Smooth muscle cell of the coronary artery (primary cell): Measurements from ENCODE around the gene PIGC. TPM values are rescaled to one million over a fixed set of nuclear protein-coding genes. Genes with fewer than 3 reads are reported as not detected.

Experiments used
- total RNA-seq: library from RNA; depleted of rRNA; stranded (reverse); fragments of >200 nt; gene quantifications from 2 replicates; pipeline ENCODE4 v1.2.3, GENCODE V29; 2014; ENCODE audit warnings: low replicate concordance

PIGC gene
- 8.3 and 12.4 TPM in 2 replicates for total RNA-seq

DNA sequence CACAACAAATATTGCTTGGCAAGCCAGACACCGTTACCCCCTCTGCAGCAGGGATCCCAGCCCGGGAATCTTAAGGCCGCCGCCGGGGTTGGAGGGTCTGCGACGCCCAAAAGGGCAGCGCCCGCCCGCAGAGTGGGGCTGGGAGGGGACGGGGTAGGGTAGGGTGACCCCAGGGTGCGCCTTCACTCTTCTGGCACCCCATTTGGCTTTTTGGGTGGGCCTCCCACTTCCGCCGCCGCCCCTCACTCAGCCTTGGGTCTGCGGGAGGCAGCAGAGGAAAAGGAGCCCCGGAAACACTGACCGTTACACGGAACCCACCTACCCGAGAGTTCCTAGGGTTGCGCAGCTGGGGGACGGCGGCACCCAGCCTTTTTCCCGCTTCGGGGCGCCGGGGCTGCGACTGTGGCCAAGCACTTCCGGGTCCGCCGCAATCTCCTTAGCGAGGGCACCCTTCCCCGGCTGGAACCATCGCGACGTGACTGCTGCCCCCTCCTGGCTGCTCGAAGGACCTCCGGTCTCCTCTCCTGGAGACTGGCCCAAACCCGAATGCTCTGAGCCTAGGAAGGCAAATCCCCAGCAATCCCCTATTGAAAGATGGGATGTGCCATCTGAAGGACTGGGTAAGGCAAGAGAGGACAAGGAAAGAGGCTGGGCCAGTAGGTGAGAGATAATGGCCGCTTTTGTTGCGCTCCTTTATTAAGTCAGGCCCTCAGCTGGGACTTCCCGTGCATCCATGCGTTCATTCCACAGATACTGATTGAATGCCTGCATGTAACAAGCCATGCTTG is at the start of gene PIGC:
Gene PIGC (minus strand): TSS at position 404 of the 788 bp plus-strand sequence. CDS start 1,447 bp downstream, outside the sequence.

DNA sequence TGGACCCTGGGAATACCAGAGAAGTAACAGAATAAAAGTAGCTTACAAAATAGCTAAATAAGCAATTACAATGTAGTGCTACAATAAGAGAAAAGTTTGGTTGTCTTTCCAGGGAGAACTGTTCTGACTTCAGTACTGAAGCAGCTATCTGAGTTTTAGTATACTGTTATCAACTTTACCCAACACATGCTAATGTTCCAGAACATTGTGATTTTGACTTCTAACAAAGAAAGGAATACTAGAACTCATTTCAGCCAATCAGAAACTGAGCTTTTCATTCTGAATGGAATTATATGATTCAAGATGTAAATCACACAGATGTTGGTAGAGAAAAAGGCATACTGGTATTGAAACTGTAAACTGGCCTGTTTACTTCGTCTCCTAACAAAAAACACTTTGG is 23.5 kb downstream of the PIGC start, which contains the start of gene C1orf105:
Gene C1orf105 (plus strand): TSS at position 301 of the 400 bp plus-strand sequence. CDS start 201 bp downstream, outside the sequence.

Other genes with a start within 250 kb of the PIGC start
- gene C1orf105, start 23.4 kb downstream of the PIGC start, total RNA-seq, result not detected in 2 replicates
- gene SUCO, start 89.1 kb upstream of the PIGC start, total RNA-seq, result 7.8 and 16.6 TPM in 2 replicates
- gene FASLG, start 215.0 kb upstream of the PIGC start, total RNA-seq, result not detected in 2 replicates